Endometrial microvascular endothelial cells (primary cell): Measurements from ENCODE around the gene NUP37. TPM values are rescaled to one million over a fixed set of nuclear protein-coding genes. Genes with fewer than 3 reads are reported as not detected.
"Not testable (repeated sequence)": the region's sequence is repeated elsewhere in the genome, so short reads cannot be mapped to it uniquely, and the experiment has no call there.

ENCODE experiments used
- in situ Hi-C: cut with HindIII; loops from 2 replicates; pipeline ENCODE4 v1.10.0; 2017; ENCODE audit warnings: low sequenced_read_pairs, low pct_unique_long_range_greater_than_20kb; ENCODE audit errors: inconsistent ontology term
- total RNA-seq: library from RNA; depleted of rRNA; stranded (reverse); fragments of >200 nt; gene quantifications from one replicate; pipeline ENCODE4 v1.2.3, GENCODE V29; 2015; ENCODE audit errors: inconsistent ontology term

The NUP37 gene
- total RNA-seq, 1 donor from 2014 or later: 99.0 TPM

- in situ Hi-C loops: no loop called here
Measured at GRCh38 chr12:102096855-102097254, 23.1 kb downstream of the NUP37 start.

DNA sequence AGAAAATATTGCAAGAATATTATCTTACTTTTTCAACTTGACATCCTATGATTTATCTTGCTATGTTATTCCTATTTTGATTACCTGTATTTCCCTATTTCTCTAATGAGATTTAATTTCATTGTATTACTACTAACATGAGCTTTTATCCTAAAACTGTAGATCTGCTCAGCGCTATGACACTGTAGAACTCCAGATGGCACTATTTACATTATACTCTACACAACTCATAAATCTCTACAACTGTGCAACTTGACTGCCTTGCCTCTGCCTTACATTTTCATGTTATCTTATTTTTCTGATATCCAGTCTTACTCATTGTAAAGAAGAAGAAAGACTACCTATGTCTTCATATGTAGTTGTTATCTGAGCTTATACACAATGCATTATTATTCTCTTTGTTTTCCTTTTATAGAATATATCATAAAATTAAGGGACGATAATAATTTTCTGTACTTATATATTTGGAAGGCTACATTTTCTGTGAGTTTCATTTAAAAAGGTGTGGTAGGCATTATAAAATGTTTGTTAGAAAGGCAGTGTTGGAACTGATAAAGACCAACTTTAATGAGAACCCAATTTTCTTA, 24.1 kb downstream of the NUP37 start:
- in situ Hi-C loops: no loop called here

GRCh38 chr12:102093319-102093718, 26.6 kb downstream of the NUP37 start:
- in situ Hi-C loops: no loop called here

DNA sequence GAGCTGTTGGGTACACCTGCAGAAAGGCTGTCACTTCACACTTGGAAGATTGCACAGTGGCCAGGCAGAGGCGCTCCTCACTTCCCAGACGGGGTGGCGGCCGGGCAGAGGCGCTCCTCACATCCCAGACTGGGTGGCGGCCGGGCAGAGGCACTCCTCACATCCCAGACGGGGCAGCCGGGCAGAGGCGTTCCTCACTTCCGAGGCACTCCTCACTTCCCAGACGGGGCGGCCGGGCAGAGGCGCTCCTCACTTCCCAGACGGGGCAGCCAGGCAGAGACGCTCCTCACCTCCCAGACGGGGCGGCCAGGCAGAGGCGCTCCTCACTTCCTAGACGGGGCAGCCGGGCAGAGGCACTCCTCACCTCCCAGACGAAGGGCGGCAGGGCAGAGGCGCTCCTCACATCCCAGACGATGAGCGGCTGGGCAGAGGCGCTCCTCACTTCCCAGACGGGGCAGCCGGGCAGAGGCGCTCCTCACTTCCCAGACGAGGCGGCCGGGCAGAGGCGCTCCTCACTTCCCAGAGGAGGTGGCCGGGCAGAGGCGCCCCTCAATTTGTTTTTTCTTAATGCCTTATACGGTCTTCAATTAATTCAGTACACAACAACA, 30.6 kb downstream of the NUP37 start:
- in situ Hi-C loops: not testable (repeated sequence)

DNA sequence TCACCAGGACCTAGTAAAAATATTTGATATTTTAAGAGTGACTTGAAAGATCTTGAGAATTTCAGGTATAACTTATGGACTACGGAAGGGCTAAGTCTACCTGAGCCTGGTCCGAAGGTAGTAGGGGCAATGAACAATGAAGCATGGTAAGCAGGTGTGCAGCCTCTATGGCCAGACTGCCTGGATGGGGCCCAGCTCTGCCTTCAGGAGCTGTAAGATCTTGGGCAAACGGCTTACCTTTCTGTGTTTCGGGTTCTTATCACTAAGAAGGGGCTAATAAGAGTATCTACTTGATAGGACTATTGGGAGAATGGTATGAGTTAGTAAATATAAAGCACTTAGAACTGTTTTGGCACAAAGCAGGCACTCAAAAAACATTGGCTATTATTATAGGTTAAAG, 39.1 kb downstream of the NUP37 start:
- in situ Hi-C loops: no loop called here

- in situ Hi-C loops: not testable (repeated sequence)
Measured at GRCh38 chr12:102072092-102072491, 47.8 kb downstream of the NUP37 start.

DNA sequence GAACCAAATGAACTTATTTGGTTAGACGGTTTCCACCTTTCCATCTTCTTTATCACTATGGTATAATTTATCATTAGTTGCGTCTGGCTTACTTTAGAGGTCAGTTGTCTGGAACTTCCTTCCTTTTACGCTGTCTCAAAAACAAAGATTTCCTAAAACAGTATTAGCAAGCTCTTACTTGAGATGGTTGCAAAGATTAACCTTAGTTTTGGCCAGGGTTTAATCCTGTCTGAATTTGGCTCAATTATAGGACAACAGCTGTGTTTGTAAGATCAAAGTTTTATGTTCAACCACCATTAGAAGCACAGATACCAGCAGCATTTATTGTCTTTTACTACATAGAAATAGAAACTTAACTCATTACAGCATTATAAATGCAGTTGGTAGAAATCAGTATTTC, 50.2 kb downstream of the NUP37 start:
- in situ Hi-C loops: no loop called here

DNA sequence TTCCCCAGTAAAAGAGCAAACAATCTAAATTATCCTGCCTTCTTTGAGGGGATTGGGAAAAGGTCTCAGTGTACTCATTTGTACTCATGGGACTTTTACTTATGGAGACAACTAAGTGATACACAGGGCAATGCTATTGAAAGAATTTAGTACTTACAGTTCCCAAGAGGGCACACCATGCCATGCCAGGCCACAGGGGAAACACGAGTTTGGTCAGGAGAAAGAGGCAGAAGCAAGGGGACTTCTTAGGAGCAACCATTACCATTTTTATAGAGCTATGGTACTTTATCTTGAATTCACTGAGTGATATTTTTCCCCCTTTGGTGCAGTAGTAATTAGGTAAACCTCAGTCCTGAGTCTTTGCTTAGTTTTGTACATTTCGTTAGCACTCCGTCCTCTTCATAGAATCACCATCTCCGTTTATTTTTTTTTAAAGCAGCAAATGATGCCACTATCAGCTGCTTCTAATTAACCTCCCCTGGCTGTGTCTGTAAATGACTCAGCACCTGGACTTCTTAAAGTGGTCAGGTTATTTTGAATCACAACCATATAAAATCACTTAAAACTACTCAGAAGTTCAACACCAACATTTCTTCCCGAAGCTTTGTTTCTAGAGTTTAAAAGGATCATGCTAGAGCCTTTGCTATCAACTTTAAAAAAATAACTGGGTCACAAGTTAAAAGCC, 52.2 kb downstream of the NUP37 start:
- in situ Hi-C loops: no loop called here

- in situ Hi-C loops: no loop called here
Measured at GRCh38 chr12:102064476-102064875, 55.4 kb downstream of the NUP37 start.

DNA sequence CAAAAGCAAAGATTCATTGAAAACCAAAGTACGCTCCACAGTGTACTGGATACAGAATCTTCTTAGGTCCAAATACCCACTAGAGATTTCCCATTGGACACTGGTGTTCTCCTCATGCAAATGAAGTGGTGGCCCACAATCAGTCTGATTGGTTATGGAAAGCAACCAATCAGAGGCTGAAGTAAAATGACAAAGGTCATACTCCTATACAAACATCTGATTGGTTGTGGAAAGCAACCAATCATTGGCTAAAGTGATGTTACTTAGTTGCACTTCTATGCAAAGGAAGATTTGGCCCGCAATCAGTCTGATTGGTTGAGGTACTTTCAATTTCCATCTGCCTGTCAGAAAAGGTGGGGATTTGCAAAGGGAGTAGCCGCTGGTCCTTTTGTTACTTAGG, 56.8 kb downstream of the NUP37 start:
- in situ Hi-C loops: no loop called here

DNA sequence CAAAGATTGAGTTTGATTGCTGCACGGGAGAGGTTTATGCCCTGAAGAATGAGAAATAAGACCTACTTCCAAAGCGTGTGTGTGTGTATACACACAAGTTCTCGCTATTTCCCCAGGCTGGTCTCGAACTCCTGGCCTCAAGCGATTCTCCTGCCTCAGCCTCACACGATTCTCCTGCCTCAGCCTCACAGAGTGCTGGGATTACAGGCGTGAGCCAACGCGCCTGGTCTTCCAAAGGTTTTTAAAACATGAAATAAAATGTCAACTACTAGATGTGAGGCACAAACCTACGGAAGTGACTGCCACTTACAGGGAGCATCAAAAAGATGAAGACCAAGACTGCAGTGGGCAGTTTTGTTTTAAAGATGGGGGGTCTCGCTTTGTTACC, 57.5 kb downstream of the NUP37 start:
- in situ Hi-C loops: no loop called here

GRCh38 chr12:102061560-102062418, 58.1 kb downstream of the NUP37 start, which contains the start of gene WASHC3:
Gene WASHC3, minus strand, starts transcription at chr12:102061991. Its CDS starts 29 bp downstream, at chr12:102061962.
- in situ Hi-C loops: no loop called here

DNA sequence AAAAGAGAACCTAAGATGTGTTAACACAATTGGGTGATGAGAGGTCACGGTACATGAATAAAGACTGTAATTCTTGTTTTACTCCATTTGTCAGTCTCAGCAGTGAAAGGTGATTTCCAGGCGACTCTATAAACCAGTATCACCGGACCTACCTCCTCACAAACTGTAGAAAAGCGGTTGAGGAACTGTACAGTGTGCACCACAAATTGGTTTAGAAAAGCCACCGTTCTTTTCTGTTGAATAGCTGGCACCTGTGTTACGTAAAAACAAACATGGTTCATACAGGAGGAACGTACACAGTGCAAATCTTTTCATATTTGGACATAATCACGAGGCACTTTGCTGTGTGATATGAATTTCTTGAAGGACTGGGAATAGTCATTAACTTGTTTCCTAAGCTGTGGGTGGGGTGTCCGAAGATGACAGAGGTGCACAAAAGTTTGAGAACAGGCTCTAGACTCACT, 58.8 kb downstream of the NUP37 start:
- in situ Hi-C loops: no loop called here

DNA sequence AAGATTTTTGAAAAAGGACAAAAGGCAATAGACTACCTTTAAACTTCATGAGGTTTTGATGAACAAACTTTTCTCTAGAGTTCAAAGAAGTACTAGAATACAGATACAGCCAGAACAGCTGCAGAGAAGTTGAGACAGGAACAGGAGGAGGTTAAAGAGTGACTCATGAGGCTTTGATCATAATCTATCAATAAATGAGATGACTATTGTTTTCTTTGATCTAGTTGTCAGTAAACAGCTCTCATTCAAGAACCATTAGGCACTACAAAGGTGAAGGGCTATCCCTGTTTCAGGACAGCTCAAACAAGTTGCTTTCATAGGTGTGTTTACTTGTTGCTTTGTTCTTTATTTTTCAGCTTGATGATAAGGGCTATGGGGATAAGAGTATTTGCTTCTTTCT, 60.6 kb downstream of the NUP37 start:
- in situ Hi-C loops: no loop called here

- in situ Hi-C loops: no loop called here
Measured at GRCh38 chr12:102054345-102054744, 65.6 kb downstream of the NUP37 start.

DNA sequence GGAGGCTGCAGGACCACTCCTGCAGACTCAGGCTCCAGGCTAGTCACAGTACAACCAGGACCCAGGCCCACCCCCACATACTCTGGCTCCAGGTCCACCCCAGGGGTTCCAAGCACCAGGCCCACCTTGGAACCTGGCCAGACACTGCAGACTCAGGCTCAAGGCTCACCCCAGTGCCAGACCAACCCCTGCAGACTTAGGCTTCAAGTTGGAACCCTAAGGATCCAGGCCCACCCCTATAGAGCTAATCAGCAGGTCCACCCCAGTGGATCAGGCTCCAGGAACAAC, 66.9 kb downstream of the NUP37 start:
- in situ Hi-C loops: no loop called here

DNA sequence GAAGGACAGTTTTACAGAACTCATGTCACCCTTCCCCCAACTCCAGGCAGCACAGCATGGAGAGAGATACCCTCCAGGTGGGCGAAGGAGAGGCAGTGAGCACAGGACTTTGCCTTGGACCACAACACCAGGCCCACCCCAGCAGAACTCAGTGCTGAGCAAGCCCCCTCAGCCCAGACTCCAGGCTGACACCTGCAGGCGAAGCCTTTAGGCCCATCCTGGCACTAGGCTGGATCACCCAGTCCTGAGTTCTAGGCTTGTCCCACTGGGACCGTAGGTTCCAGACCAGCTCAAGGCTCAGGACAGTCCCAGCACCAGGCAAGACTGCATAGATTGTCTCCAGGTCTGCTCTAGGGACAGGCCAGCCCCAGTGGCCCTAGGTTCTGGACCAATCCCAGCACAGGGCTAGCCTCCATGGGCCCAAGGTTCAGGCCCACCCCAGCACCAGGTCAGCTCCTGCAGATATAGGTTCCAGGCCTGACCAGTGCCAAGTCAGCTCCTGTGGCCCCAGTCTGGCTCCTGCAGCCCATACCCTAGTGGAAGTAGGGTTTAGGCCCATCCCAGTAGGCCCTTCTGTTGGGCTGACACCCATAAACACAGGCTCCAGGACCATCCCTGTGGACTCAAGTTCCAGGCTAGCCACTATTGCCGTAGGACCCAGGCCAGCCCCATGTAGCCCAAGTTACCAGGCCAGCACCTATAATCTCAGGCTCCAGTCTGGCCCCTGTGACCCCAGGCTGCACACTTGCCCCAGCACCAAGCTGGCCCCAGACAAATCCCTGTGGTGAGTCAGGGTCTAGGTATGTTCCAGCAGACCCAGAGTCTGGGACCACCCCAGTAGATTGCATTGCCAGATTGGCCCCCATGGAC, 67.5 kb downstream of the NUP37 start:
- in situ Hi-C loops: no loop called here

DNA sequence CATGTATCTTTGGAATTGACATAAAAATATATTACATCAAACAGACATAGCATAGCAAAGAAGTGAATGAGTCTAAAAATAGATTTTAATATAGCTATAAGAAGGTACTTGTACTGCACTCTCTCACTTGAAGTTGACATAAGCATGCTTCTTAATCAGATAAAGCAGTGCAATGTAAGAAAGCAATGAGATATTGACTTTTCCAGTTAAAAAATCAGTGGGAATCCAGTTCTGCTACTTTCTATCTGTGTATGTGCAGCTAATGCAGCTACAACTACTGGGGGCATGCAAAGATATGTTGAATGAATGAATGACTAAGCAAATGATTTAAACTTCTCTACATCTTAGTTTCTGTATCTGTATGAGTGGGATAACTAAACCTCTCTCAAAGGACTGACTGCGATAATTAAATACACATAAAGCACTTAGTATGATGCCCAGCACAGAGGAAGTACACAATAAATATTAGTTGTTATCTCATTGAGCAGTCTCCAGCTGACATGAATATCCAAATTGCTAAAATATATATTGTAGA, 68.4 kb downstream of the NUP37 start:
- in situ Hi-C loops: no loop called here
